GM13977 (cell line): ENCODE measurements around the gene PLP2.

Experiments
- DNase-seq: peaks from one replicate; pipeline ENCODE4 v3.0.0; 2012; ENCODE audit warnings: low spot score
- CTCF ChIP-seq: IDR thresholded peaks from 2 replicates; pipeline ENCODE4 v1.5.1; 2012; ENCODE audit warnings: mild to moderate bottlenecking, control low read depth; ENCODE audit not compliant: insufficient read depth; ENCODE audit errors: extremely low read depth, missing control alignments
- in situ Hi-C: fragments of 300-500 bp; cut with MboI; formaldehyde crosslinking; loops from one replicate; pipeline ENCODE4 v1.12.0; 2022; ENCODE audit warnings: low sequenced_read_pairs, low pct_unique_long_range_greater_than_20kb, mixed read lengths, inconsistent platforms; ENCODE audit not compliant: unreplicated experiment

PLP2 gene

GRCh38 chrX:49174723-49175122, 3.0 kb downstream of the PLP2 start:
- no peak for TF ChIP-seq CTCF
- no peak for DNase-seq
- in situ Hi-C loops = no loop called here

DNA sequence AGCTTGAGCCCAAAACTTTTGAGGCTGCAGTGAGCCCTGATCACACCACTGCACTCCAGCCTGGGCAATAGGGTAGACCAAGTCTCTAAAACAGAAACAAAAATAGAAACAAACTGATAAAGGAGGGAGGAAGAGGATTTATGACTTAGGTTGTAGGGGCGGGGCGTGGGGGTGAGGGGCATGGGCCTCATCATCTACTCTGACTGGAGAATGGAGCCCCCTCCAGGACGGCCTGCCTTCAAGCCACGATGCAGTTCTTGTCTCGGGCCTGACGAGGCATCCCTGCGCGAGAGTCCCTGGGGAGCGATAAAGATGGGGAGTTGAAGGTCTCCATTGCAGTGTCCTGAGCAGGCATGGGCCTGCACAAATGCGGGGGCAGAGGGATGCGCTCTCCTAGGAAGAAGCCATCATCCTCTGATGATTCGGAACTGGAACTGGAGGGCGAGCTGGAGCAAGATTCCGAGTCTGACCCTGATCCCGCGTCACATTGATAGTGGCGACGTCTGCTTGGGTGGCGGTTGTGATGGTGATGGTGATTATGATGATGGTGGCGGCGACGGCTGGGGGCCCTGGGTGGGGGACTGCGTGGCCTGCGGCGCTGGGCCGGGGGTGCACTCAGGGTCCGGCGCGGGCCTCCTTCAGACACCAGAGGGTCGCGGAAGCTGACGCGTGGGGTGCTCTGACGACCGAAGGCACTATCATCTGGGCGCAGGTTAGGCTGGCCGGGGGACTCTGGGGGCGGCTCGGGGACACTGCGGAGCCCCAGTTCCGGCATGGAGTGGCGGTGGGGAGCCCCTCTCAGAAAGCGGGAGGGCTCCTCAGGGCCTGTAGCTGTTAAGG, 4.0 kb downstream of the PLP2 start:
- no peak for TF ChIP-seq CTCF
- in situ Hi-C loops = no loop called here
- DNase-seq = no peak

DNA sequence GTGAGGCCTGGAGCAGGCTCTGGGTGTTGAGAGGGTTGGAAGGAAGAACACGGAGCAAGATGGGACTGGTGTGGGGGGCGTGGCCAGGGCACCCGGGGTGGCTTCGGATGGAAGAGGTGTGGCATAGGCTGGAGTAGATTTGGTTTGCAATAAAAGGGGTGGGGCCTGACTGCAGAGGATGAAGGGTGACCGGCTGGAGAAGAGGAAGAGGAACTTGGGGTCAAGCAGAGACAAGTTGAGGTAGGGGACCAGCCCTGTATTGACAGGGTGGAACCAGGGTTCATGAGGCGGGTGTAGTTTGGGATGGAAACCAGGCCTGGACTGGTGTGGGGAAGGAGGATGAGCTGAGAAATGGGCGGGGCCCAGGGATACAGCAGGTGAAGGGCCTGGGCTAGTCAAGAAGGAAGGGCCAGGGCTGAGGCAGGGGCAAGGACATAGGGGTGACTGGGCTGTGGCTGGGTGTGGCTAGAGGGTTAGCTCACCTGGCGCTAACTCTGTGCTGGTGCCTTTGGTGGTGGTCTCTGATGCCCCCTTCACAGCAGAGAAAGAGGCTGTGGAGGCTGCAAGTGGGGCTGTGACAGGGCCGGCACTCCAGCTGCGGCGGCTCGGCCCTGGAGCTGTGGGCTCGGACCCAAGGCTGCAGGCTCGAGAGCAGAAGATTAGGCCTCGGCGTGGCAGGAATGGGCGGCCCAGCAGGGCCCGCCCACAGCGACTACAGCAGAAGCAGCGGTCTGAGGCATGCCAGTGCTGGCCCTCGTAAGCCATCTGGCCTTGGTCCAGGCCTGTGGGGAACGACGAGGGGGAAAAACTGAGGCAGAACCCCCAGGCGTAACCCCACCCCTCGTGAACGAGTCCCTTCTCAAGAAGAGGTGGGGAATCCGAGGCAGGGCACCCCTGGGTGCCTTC, 5.0 kb downstream of the PLP2 start:
- no peak for TF ChIP-seq CTCF
- no peak for DNase-seq
- in situ Hi-C loops = no loop called here

DNA sequence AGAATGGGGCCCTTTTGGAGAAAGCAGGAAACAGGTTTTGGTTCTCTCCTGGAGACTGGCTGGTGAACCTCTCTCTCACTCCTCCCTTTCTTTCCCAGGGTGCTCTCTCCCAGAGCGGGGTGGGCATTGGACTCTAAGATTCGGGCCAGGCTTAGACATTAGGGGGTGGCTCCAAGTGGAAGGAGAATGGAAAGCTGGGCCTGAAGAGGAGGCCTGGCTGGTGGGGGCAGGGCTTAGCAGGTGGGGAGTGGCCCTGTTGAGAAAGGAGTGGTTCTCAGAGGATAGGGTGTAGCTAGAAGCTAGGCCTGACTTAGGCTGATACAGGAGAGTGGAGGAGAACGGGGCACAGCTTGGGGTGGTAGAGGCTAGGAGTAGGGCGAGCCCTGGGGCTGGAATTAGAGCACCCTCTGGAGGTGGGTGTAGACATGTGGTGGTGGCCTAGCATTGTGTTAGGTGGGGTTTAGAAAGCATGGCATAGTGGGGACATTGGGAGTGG, 5.7 kb downstream of the PLP2 start:
- no peak for DNase-seq
- no peak for TF ChIP-seq CTCF
- in situ Hi-C loops = no loop called here

DNA sequence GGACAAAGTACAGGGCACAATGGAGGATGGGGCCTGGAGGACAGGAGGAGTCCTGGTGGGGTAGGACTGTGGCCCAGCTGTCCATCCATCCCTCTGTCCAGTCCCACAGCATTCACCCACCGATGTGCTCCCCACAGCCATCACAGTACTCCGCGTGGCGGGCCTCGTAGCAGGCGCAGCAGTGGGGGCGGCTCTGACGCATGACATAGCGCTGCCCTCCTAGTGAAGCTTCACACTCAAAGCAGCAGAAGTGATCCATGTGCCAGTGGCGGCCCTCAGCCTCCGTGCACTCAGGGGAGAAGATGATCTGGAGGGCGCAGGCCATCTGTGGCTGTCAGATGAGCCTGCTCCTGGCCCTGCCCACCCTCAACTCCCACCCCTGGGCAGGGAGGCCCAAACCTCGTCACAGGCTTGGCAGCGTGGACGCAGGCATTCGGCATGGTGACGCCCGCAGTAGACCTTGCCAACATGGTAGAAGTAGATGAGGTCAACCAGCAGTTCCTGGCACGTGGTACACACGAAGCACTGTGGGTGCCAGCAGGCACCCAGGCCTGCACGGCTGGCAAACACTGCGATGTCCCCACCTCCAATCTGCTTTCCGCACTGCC, 6.3 kb downstream of the PLP2 start:
- no peak for DNase-seq
- no peak for TF ChIP-seq CTCF
- in situ Hi-C loops = no loop called here

DNA sequence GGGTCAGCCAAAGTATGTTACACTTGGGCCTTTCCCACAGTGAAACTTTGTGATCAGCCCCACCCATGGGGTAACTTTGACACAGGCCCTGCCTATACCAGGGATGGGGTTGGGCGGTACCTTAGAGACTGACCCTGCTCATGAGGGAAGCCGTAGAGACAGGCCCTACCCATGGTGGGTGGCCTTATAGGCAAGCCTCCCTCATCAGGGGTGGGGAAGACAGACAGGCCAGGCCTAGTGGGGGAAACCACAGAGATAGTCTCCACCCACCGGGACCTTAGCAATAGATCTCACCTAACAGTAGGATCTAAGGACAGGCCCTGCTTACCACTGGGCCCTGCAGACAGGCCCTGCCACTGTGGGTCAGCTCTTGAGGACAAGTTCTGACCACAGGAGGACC, 6.8 kb downstream of the PLP2 start:
- DNase-seq = no peak
- no peak for TF ChIP-seq CTCF
- in situ Hi-C loops = no loop called here
